ENCODE measurements around the gene GGA2.
"Not testable (repeated sequence)": the region's sequence is repeated elsewhere in the genome, so short reads cannot be mapped to it uniquely, and the experiment has no call there.

The GGA2 gene, protein sequence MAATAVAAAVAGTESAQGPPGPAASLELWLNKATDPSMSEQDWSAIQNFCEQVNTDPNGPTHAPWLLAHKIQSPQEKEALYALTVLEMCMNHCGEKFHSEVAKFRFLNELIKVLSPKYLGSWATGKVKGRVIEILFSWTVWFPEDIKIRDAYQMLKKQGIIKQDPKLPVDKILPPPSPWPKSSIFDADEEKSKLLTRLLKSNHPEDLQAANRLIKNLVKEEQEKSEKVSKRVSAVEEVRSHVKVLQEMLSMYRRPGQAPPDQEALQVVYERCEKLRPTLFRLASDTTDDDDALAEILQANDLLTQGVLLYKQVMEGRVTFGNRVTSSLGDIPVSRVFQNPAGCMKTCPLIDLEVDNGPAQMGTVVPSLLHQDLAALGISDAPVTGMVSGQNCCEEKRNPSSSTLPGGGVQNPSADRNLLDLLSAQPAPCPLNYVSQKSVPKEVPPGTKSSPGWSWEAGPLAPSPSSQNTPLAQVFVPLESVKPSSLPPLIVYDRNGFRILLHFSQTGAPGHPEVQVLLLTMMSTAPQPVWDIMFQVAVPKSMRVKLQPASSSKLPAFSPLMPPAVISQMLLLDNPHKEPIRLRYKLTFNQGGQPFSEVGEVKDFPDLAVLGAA

DNA sequence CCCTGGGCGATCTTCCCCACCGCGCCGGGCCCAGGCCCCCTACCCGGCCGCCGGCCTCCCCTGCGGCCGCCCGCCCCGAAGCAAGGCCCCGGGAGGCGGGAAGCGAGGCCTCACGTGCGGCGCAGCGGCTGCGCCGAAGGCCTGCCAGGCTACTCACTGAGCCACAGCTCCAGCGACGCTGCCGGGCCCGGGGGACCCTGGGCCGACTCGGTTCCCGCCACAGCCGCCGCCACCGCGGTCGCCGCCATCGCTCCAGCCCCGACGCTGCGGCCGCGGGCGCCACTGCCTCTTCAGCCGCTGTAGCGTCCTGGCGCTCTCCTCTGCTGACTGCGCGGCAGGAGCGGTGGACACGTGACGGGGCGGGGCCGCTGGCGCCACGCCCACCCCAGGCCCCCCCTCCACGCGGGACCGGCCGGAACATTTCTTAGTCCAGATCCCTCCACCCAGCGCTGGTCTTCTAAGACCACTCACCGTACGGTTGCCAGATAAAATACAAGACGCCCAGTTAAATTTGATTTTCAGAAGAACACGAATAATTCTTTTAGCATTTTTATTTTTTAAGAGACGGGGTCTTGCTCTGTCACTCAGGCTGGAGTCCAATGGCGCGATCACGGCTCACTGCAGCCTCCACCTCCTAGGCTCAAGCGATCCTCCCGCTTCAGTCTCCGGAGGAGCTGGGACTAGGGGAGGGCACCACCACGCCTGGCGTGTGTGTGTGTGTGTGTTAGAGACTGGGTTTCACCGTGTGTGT, at the start of gene GGA2:
GGA2 (minus strand) TSS at position 331 of the 751 bp plus-strand sequence; CDS start at position 248, 83 bp downstream.
- DNase-seq: peak; percentile 76 to 77

DNA sequence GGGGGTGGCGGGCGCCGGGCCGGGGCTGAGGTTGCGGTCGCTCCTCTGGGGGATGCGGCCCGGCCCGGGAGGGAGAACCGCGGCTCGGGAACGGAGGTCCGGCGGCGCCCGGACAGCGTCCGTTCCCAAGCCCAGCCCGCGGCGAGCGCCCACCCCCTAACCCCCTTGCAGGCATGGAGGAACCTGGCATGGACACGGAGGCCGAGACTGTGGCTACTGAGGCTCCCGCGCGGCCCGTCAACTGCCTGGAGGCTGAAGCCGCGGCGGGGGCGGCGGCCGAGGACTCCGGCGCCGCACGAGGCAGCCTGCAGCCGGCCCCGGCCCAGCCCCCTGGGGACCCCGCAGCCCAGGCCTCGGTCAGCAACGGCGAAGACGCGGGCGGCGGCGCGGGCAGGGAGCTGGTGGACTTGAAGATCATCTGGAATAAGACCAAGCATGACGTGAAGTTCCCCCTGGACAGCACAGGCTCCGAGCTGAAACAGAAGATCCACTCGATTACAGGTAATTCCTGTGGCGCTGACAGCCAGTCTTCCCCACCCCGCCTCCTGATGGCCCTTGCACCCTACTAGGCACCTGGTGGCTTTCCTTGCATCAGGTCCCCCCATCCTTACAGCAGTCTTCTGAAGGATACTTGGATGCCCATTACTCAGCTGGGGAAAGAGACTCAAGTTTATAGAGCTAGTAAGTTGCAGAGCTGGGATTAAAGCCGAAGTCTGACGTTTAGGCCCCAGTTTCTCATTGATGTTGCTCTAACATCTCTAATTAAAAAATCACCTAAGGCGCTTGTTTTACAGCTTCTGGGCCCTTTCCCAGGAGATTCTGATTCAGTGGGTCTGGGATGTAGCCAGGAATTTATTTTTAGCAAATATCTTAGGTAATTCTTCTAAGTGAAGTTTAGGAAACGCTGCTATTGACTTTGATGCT, 47.7 kb upstream of the GGA2 start:
- DNase-seq: peak in 1 of 2 donors; percentile 8

DNA sequence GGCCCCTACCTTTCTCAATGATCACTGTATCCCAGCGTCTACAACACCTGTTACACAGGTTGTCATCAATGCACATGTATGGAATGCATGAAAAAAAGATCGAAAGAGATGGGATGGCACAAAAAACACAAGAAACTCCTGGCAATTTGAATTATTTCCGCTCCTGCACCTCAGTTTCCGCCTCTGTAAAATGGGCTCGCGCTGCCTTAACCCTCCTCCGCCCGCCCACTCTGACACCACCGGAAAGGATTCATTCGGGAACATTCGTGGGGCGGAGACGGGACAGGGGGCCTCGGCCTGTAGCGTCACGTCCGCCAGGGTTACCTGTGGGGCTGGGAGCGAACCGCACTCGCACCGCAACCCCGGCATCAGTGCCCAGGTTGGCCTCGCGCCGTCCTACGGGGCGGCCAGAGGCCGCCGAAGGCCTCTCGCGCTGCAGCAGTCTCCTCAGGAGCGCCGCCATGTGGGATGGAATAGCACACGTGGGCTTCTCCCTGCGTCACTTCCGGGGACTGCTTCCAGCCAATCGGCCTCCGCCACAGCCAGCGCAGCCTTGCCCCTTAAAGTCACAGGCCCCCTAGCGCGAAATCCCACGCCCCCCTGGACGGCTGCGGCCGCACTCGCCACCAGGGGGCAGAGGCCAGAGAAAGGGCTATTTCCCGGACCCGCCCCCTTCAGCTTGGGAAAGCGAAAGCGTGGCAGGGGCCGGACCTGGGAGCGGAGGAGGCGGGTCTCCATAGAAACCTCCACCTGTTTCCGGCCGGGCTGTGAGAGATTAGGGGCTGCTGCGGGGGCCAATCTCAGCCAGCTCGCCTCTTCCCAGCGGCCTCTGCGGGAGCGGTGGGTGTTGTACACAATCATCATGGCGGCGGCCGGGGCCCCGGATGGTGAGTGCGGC, 46.8 kb upstream of the GGA2 start, which contains the start of the genes EARS2 and UBFD1:
EARS2 (minus strand) TSS at position 470 of the 898 bp plus-strand sequence; CDS start at position 463, 7 bp downstream.
UBFD1 (plus strand) TSS at position 847 of the 898 bp plus-strand sequence; CDS start at position 863, 16 bp downstream.
- peak; percentile 97 to 98 for DNase-seq

DNA sequence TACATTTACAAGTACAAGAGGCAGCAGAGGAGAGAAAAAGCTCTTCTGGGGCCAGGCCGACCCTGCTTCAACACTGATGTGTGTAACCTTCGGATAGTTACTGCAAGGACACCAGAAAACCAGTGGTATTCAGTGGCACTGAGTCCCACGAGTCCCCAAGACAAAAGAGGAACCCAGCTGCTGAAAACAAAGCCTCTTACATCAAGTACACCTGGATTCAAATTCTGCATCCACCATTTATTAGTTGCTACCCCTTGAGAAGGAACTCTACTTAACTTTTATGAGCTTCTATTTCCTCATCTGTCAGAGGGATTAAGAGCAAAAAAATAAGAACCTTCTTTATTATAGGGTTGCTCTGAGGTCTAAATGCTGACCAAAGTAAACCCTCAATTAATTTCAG, 44.2 kb upstream of the GGA2 start:
- no peak for DNase-seq

DNA sequence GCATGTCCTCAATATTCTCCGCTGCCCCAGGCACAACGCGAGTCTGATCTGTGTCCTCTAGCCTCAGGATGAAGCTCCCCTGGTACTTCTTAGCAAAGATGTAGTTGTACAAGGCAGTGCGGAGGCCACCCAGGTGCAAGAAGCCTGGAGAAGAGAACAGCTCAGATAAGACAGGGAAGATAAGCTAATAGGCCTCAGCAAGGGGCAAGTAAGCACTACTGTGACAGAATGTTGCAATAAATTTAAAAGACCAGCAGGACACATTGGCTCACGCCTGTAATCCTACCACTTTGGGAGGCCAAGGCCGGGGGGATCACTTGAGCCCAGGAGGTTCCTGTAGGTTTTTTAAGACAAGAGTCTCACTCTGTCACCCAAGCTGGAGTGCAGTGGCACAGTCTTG, 41.9 kb upstream of the GGA2 start:
- no peak for DNase-seq

DNA sequence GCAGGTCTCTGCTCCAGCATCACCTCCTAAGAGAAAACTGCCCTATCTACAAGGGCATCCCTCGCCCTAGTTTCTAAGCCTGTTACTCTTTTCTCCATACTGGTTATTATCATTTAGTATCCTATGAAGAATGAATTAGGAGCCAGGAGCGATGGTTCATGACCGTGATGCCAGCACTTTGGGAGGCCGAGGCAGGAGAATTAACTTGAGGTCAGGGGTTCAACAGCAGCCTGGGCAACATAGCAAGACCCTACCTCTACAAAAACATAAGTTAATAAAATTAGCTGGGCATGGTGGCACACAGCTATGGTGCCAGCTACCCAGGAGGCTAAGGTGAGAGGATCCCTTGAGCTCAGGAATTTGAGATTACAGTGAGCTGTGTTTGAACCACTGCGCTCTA, 39.6 kb upstream of the GGA2 start:
- no peak for DNase-seq

DNA sequence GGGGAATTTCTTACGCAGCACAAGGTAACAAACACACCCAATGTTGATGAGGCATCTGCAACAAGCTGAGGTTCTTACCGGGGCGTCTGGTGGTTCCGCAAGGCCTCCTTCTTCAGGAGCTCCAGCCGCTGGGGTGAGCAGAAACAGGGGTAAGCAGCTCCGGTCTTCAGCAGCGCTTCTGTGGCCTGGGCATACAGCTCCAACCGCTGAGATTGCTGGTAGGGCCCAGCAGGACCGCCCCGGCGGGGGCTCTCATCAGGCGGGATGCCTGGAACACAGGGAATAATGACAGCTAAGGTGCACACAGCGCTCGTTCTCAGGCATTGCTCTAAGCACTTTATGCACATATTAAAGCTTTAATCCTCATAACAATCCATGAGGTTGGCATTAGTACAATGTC, 34.1 kb upstream of the GGA2 start:
- DNase-seq: no peak

DNA sequence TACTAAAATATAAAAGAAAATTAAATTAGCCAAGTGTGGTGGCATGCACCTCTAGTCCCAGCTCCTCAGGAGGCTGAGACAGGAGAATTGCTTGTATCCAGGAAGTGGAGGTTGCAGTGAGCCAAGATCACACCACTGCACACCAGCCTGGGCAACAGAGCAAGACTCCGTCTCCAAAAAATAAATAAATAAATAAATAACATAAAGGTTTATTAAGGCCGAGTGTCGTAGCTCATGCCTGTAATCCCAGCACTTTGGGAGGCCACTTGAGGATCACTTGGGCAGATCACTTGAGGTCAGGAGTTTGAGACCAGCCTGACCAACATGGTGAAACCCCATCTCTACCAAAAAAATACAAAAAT, 30.5 kb upstream of the GGA2 start:
- not testable (repeated sequence) for DNase-seq

DNA sequence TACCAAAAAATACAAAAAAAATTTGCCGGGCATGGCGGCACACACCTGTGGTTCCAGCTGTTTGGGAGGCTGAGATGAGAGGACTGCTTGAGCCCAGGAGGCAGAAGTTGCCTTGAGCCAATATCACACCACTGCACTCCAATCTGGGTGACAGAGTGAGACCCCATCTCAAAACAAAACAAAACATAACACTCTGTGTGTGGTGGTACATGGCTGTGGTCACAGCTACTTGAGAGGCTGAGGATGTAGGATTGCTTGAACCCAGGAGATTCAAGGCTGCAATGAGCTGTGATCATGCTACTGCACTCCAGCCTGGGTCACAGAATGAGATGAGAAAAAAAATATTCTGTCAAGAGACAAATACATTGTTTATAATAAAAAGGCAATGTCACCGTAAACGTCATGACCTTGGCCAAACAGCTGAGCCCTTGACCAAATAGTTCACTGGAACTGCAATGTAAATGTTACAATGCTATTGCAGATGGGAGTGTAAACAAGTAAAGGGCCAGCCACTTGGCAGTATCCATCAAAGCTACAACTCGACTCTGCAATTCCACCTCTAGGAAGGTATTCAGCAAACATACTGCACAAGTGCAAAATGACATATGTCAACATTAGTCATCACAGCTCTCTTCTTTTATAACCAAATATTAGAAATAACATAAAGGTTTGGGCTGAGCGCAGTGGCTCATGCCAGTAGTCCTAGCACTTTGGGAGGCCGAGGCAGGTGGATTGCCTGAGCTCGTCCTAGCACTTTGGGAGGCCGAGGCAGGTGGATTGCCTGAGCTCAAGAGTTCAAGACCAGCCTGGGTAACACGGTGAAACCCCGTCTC, 29.9 kb upstream of the GGA2 start:
- no peak for DNase-seq

DNA sequence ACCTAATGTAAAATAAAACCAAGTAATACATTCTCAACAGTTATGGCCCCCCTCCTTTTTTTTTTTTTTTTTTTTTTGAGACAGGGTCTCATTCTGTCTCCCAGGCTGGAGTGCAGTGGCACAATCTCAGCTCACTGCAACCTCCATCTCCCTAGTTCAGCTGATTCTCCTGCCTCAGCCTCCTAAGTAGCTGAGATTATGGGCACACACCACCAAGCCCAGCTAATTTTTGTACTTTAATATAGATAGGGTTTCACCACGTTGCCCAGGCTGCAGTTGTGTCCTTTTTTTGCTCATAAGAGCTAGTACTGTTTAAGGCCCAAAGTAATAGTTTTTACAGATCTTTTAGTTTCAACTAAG, 28.6 kb upstream of the GGA2 start:
- DNase-seq: no peak

DNA sequence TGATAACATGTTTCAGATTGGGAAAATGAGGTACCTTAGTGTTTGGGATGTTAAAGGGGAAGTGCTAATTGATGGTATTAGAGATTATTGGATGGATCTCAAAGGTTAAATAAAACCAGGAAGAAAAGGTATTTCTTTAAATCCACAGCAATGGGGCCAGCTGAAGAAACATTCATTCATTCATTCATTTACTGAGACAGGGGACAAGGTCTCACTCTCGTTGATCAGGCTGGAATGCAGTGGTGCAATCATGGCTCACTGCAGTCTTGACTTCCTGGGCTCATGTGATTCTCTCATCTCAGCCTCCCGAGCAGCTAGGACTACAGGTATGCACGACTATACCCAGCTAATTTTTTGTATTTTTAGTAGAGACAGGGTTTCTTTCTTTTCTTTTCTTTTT, 27.1 kb upstream of the GGA2 start:
- DNase-seq: no peak

DNA sequence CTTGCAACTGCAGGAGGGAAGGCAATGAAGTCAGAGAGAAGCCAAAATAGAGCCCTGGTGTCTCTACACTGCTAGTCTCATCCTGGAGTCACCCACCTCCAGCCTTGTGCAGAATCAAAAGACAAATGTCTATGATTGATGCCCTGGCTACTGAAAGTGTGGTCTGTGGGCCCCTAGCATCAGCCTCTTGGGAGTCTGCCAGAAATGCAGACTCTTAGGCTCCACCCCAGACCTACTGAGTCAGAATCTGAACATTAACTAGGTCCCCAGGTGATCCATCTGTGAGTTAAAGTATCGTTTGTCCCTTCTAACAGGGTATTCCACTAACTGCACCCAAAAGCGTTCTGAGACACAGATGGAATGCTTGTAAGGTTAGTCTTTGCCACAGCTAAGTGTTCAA, 25.6 kb upstream of the GGA2 start:
- DNase-seq: no peak

DNA sequence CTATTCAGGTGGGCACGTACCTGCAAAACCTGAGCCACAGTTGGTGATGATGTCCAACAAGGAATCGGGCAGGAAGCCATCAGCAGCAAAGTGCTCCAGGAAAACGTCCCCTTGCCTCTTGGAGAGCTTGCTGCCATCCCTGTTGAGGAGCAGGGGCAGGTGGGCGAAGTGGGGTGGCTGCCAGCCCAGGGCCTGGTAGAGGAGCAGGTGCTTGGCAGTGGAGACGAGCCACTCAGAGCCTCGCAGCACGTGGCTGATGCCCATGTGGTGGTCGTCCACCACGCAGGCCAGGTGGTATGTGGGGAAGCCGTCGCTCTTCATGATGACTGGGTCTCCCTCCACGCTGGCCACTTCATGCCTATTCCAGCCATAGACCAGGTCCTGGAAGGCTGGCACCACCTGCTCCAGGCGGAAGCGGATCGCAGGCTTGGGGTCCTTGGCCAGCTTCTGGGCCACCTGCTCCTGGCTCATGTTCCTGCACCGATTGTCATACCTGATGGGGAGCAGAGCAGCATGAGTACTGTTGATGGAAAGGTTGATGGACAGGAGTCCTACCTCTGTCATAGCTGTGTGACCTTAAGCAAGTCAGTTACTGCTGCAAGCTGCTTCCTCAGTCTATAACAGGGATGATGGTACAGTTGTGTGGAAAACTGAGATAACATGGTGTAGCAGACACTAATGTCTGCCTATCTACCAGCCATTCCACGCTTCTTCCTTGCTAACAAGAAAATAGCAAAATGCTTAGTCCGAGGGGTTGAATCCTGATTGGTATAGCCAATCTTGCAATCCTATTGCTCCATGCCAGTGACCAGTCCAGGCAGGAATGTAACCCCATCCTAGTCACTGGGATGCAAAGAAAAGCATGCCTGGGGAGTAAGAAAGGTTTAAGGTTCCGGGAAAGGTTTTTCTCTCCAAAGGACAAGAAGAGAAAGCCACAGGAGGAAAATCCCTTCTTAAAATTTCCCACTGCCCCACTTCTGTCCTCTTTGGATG, 24.9 kb upstream of the GGA2 start:
- DNase-seq: no peak

DNA sequence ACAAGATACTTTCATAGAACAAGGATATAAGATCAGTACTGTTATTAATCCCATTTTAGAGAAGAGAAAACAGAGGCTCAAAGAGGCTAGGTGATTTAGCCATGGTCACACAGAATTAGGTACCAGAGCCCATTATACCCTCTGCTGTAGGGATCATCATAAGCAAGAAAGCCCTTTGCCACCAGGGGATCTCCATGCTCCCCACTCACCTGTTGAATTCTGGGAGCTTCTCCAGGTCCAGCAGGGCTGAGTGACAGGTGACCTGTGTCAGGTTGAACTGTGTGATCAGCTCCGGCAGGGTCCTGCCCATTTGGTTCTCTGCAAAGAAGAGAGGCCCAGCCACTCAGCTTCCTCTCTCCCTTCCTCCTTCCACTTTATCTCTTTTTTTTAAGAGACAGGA, 22.2 kb upstream of the GGA2 start:
- DNase-seq: no peak

DNA sequence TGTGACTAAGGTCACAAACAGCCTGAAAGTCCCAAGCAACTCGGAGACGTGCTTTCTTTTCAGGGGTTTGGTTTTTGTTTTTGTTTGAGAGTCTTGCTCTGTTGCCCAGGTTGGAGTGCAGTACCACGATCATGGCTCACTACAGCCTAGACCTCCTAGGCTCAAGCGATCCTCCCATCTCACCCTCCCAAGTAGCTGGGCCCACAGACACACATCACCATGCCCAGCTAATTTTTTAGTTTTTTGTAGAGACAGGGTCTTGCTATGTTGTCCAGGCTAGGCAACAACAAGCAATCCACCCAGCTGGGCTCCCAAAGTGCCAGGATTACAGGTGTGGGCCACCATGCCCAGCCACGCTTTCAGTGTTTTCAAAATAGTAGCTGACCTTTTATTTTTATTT, 19.8 kb upstream of the GGA2 start:
- no peak for DNase-seq

DNA sequence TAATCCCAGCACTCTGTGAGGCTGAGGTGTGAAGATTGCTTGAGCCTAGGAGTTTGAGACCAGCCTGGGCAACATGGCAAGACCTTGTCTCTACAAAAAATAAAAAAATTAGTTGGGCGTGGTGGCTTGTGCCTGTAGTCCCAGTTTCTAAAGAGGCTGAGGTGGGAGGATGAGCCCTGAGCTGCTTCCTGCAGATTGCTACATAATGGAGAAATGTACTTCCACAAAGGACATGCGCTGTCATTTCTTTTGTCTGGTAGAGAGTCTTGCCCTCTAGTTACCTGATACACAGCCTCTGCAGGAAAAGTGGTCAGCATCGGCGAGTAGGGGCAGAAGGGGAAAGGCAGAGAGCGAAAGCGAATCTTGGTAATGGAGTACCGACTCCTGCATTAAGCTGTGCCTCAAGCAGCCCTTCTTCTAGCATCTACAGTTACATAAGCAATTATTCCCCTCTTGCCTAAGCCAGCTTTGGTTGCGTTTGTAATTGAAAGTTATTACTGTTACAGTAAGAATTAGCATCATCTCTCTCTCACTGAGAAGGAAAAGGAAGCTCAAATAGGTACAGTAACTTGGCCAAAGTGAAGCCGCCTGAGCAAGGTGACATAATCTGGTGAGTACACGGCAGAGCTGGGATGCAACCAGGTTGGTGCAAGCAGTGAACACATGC, 18.5 kb upstream of the GGA2 start:
- no peak for DNase-seq

DNA sequence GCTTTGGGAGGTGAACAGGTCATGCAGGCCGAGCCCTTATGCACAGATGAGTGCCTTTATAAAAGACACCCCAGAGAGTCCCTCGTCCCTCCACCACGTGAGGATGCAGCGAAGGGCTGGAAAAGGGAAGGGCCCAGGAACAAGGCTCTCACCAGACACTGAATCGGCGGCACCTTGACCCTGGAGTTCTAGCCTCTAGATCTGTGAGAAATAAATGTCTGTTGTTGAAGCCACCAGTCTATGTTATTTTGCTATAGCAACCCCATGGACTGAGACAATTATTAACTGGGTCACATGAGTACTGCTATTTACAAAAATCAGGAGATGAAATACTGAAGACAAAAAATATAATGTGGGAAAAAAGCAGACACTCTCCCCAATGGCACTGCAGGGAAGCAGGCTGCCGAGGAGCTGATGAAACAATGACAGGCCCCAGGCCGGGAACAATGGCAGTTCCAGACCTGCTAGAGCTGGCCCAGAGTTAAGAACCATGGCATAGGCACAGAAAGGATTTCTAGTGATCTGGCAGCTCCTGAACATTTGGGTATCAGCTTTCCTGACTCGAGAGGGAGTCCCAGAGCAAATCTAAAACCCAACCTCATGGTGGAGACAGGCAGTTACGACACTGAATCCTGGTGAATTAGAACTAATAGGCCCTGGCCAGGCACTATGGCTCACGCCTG, 17.8 kb upstream of the GGA2 start:
- no peak for DNase-seq

DNA sequence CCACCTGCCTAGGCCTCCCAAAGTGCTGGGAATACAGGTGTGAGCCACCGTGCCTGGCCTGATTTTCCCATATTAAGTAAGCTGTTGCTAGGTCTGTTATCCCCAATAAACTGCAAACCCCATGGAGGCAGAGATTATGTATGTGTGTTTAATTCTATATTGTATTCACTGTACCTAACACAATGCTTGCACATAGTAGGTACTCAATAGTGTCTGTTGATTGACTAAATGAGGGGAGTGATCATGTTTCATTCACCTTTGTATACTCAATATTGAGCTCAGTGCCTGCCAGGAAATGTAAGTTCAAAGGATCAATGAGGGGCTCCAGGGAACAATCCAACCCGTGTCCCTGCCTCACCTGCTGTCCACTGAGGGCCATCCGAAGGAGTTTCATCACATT, 14.6 kb upstream of the GGA2 start:
- DNase-seq: no peak
